ENCODE data around the gene EXOSC10.

EXOSC10 gene

GRCh38 chr1:11059968-11060830, 39.5 kb downstream of the EXOSC10 start, which contains the start of gene SRM:
SRM (minus strand) TSS chr1:11060018; CDS start chr1:11059943, 75 bp downstream.
- H3K27ac ChIP-seq (ENCODE audit: extremely low read depth, low read depth, low read length), result peak within 1 kb of the TSS; percentile 94
- H3K4me3 ChIP-seq (ENCODE audit: low read depth, low read length), result peak within 1 kb of the TSS; percentile 87
- no peaks in the 10 kb centered on the region for H3K4me1 ChIP-seq (ENCODE audit: control insufficient read depth, insufficient read depth, low read length)
- POLR2A ChIA-PET, result interaction anchor here (0.5 to 2.6 kb wide), 6 partner anchors 8 to 879 kb away, joined by 3 to 12 read pairs (median 4); partner anchors contain the start of gene EXOSC10
- H3K36me3 ChIP-seq (ENCODE audit: control insufficient read depth in 2 of 2, insufficient read depth in 1 of 2, low read length in 2 of 2), result peaks cover 23 to 61% of the 10 kb centered on the region in 2 experiments; a peak in 2 of 3 replicates
- no peaks in the 10 kb centered on the region for H3K9me3 ChIP-seq (ENCODE audit: control insufficient read depth, insufficient read depth, low read depth, low read length)
- CTCF ChIA-PET, result interaction anchor here (0.5 to 5.0 kb wide), 5 partner anchors 13 to 151 kb away, joined by 3 to 43 read pairs (median 3); no protein-coding TSS in a partner anchor
- peak; percentile 17; the same call in 1 of the 2 replicates for TF ChIP-seq INSM2 (tag by site-specific recombination; IDR thresholded peaks at IDR 0.05)
- no peak for TF ChIP-seq ZNF654 (tag by site-specific recombination; IDR thresholded peaks at IDR 0.05; ENCODE audit: low read depth)
- peak; percentile 48 for TF ChIP-seq SP3 (tag by site-specific recombination; IDR thresholded peaks at IDR 0.05)
- TF ChIP-seq ZSCAN5A (tag by site-specific recombination; IDR thresholded peaks at IDR 0.05), result 0 out of 2 replicates have a peak, but pooled peaks have one; percentile 46
- TF ChIP-seq ZNF112 (tag by site-specific recombination; IDR thresholded peaks at IDR 0.05), result no peak
- TF ChIP-seq WT1 (tag by site-specific recombination; IDR thresholded peaks at IDR 0.05), result no peak
- TF ChIP-seq ZNF600 (tag by site-specific recombination; IDR thresholded peaks at IDR 0.05), result peak; percentile 68
- peak; percentile 30; the same call in 1 of the 2 replicates for TF ChIP-seq KLF9 (tag by site-specific recombination; IDR thresholded peaks at IDR 0.05; ENCODE audit: low read depth)
- TF ChIP-seq ZFP69B (tag by site-specific recombination; IDR thresholded peaks at IDR 0.05), result peak; percentile 33; the same call in 1 of the 2 replicates
- TF ChIP-seq ZNF629 (tag by site-specific recombination; IDR thresholded peaks at IDR 0.05), result 0 out of 2 replicates have a peak, but pooled peaks have one; percentile 14
- 0 out of 2 replicates have a peak, but pooled peaks have one; percentile 36 for TF ChIP-seq ZBTB7A (tag by site-specific recombination; IDR thresholded peaks at IDR 0.05; ENCODE audit: low read depth)
- TF ChIP-seq ZNF621 (tag by site-specific recombination; IDR thresholded peaks at IDR 0.05), result no peak
- peak; percentile 78; the same call in 1 of the 2 replicates for TF ChIP-seq KLF8 (tag by site-specific recombination; IDR thresholded peaks at IDR 0.05)
- peak; percentile 84; the same call in 1 of the 2 replicates for TF ChIP-seq ZNF391 (tag by site-specific recombination; IDR thresholded peaks at IDR 0.05; ENCODE audit: borderline replicate concordance, low read depth)
- no peak for TF ChIP-seq ZNF202 (tag by site-specific recombination; IDR thresholded peaks at IDR 0.05; ENCODE audit: borderline replicate concordance)
- no peak for TF ChIP-seq ZNF398 (tag by site-specific recombination; IDR thresholded peaks at IDR 0.05)
- TF ChIP-seq PBX3 (CRISPR knock-in tag; IDR thresholded peaks at IDR 0.05), result peak; percentile 55; the same call in 1 of the 2 replicates
- 0 out of 2 replicates have a peak, but pooled peaks have one; percentile 21 for TF ChIP-seq ZNF639 (tag by site-specific recombination; IDR thresholded peaks at IDR 0.05)
- TF ChIP-seq SP2 (tag by site-specific recombination; IDR thresholded peaks at IDR 0.05), result peak; percentile 68
- no peak; the same call in 1 of the 2 replicates for TF ChIP-seq GFI1B (tag by site-specific recombination; IDR thresholded peaks at IDR 0.05)
- peak; percentile 68; the same call in 1 of the 2 replicates for TF ChIP-seq ZNF561 (tag by site-specific recombination; IDR thresholded peaks at IDR 0.05; ENCODE audit: borderline replicate concordance)
- 0 out of 2 replicates have a peak, but pooled peaks have one; percentile 24 for TF ChIP-seq SCRT2 (tag by site-specific recombination; IDR thresholded peaks at IDR 0.05)
- no peak for TF ChIP-seq ZBTB21 (tag by site-specific recombination; IDR thresholded peaks at IDR 0.05)
- TF ChIP-seq ZSCAN30 (tag by site-specific recombination; IDR thresholded peaks at IDR 0.05), result 0 out of 2 replicates have a peak, but pooled peaks have one; percentile 41
- TF ChIP-seq ZBTB11 (tag by site-specific recombination; conservative IDR thresholded peaks at IDR 0.05; ENCODE audit: low read depth), result peak; percentile 95

Data from HEK293 (cell line).